Ectodermal cell (in vitro differentiated cells): ENCODE results near the gene IPP.
"Not testable (repeated sequence)": the region's sequence is repeated elsewhere in the genome, so short reads cannot be mapped to it uniquely, and the experiment has no call there.

ENCODE experiments used
- H3K27ac ChIP-seq: 2 replicates; pipeline ENCODE4 v1.7.0; 2013; ENCODE audit warnings: mild to moderate bottlenecking, low read depth, low read length; ENCODE audit not compliant: insufficient read depth, poor library complexity, severe bottlenecking
- H3K27me3 ChIP-seq: 2 replicates; pipeline ENCODE4 v1.7.0; 2013; ENCODE audit warnings: mild to moderate bottlenecking, low read length; ENCODE audit not compliant: insufficient read depth, control insufficient read depth, poor library complexity, severe bottlenecking
- H3K36me3 ChIP-seq: one replicate; pipeline ENCODE4 v1.7.0; 2013; ENCODE audit warnings: low read length; ENCODE audit not compliant: control insufficient read depth, insufficient read depth
- H3K4me1 ChIP-seq: one replicate; pipeline ENCODE4 v1.7.0; 2013; ENCODE audit warnings: low read length; ENCODE audit not compliant: control insufficient read depth, insufficient read depth
- H3K4me3 ChIP-seq: 2 replicates; pipeline ENCODE4 v1.7.0; 2013; ENCODE audit warnings: low read depth, low read length, control low read depth; ENCODE audit not compliant: insufficient read depth
- H3K9me3 ChIP-seq: 2 replicates; pipeline ENCODE4 v1.7.0; 2013; ENCODE audit warnings: mild to moderate bottlenecking, low read length, moderate library complexity; ENCODE audit not compliant: control insufficient read depth
- WGBS, 2 experiments: methylation state at CpG; one replicate each; pipeline ENCODE4 v1.1.7; 2013; ENCODE audit warnings: missing lambda C conversion rate in 2 of 2; 5-methylcytosine and 5-hydroxymethylcytosine counted together

The IPP gene

GRCh38 chr1:45746922-45747321 lies 3.5 kb downstream of the IPP start:
- no peak overlapping the region for H3K4me3 ChIP-seq
- 90 to 94% methylated on average over 12 of the region's 12 CpGs for WGBS, 2 experiments
- H3K27me3 ChIP-seq: no peaks in the 10 kb centered on the region

GRCh38 chr1:45739641-45740156 lies 10.8 kb downstream of the IPP start:
- H3K27me3 ChIP-seq, H3K4me3 ChIP-seq, H3K9me3 ChIP-seq, H3K4me1 ChIP-seq, H3K36me3 ChIP-seq, H3K27ac ChIP-seq: not testable (repeated sequence)
- 82 to 86% methylated on average over 3 to 4 of the region's 5 CpGs for WGBS, 2 experiments

More at GRCh38 chr1:45746922-45747321, 3.5 kb downstream of the IPP start:
- H3K36me3 ChIP-seq: no peaks in the 10 kb centered on the region
- H3K4me1 ChIP-seq: no peaks in the 10 kb centered on the region
- no peaks in the 10 kb centered on the region for H3K9me3 ChIP-seq
- H3K27ac ChIP-seq: no peak overlapping the region

GRCh38 chr1:45739137-45739536 lies 11.3 kb downstream of the IPP start:
- Histone ChIP-seq H3K9me3 (no peaks in the 10 kb centered on the region), H3K27me3 (no peaks in the 10 kb centered on the region), H3K27ac (no peak overlapping the region), H3K4me3 (no peak overlapping the region), H3K36me3 (peaks cover 10% of the 10 kb centered on the region), H3K4me1 (no peaks in the 10 kb centered on the region)
- WGBS, 2 experiments: 94 to 100% methylated on average over 3 of the region's 4 CpGs

GRCh38 chr1:45730780-45731319 lies 19.6 kb downstream of the IPP start:
- no peak overlapping the region for H3K4me3 ChIP-seq
- no peak overlapping the region for H3K27ac ChIP-seq
- H3K27me3 ChIP-seq: no peaks in the 10 kb centered on the region
- WGBS, 2 experiments: 83 to 90% methylated on average over 1 of the region's 1 CpG
- no peaks in the 10 kb centered on the region for H3K4me1 ChIP-seq
- H3K36me3 ChIP-seq: no peaks in the 10 kb centered on the region
- H3K9me3 ChIP-seq: no peaks in the 10 kb centered on the region

- WGBS, 2 experiments: 88 to 89% methylated on average over 2 to 3 of the region's 3 CpGs
- H3K27me3 ChIP-seq: no peaks in the 10 kb centered on the region
- no peak overlapping the region for H3K4me3 ChIP-seq
- H3K36me3 ChIP-seq: no peaks in the 10 kb centered on the region
- no peak overlapping the region for H3K27ac ChIP-seq
- no peaks in the 10 kb centered on the region for H3K9me3 ChIP-seq
- no peaks in the 10 kb centered on the region for H3K4me1 ChIP-seq
Observed at GRCh38 chr1:45730075-45730779, 20.2 kb downstream of the IPP start.

- H3K36me3 ChIP-seq, H3K4me1 ChIP-seq, H3K9me3 ChIP-seq, H3K27ac ChIP-seq, H3K4me3 ChIP-seq, H3K27me3 ChIP-seq: not testable (repeated sequence)
- 95 to 100% methylated on average over 8 of the region's 9 CpGs for WGBS, 2 experiments
Observed at GRCh38 chr1:45726007-45726406, 24.4 kb downstream of the IPP start.

GRCh38 chr1:45723248-45723930 lies 27.1 kb downstream of the IPP start:
- H3K27ac ChIP-seq: no peak overlapping the region

GRCh38 chr1:45722809-45723208 lies 27.6 kb downstream of the IPP start:
- Histone ChIP-seq H3K9me3 (no peaks in the 10 kb centered on the region), H3K27me3 (no peaks in the 10 kb centered on the region), H3K4me1 (no peaks in the 10 kb centered on the region), H3K27ac (no peak overlapping the region), H3K4me3 (no peak overlapping the region), H3K36me3 (no peaks in the 10 kb centered on the region)
- 94 to 100% methylated on average over 2 of the region's 3 CpGs for WGBS, 2 experiments

More at GRCh38 chr1:45723248-45723930, 27.1 kb downstream of the IPP start:
- no peak overlapping the region for H3K4me3 ChIP-seq
- H3K27me3 ChIP-seq: no peaks in the 10 kb centered on the region
- H3K4me1 ChIP-seq: no peaks in the 10 kb centered on the region
- H3K9me3 ChIP-seq: no peaks in the 10 kb centered on the region
- no peaks in the 10 kb centered on the region for H3K36me3 ChIP-seq

GRCh38 chr1:45721207-45721606 lies 29.2 kb downstream of the IPP start:
- Histone ChIP-seq H3K27ac (no peak overlapping the region), H3K27me3 (no peaks in the 10 kb centered on the region), H3K36me3 (no peaks in the 10 kb centered on the region), H3K4me3 (no peak overlapping the region), H3K9me3 (no peaks in the 10 kb centered on the region), H3K4me1 (no peaks in the 10 kb centered on the region)
- WGBS, 2 experiments: 97% methylated on average over 1 of the region's 1 CpG

GRCh38 chr1:45718289-45718688 lies 32.2 kb downstream of the IPP start:
- Histone ChIP-seq H3K4me3 (no peak overlapping the region), H3K9me3 (no peaks in the 10 kb centered on the region), H3K27me3 (no peaks in the 10 kb centered on the region), H3K4me1 (no peaks in the 10 kb centered on the region), H3K27ac (no peak overlapping the region), H3K36me3 (no peaks in the 10 kb centered on the region)
- 95 to 97% methylated on average over 1 of the region's 1 CpG for WGBS, 2 experiments
